HG03139 (cell line): ENCODE measurements around the gene RERE.
"Not testable (repeated sequence)": the region's sequence is repeated elsewhere in the genome, so short reads cannot be mapped to it uniquely, and the experiment has no call there.

Experiments
- ATAC-seq: cut with Tn5 transposase; IDR thresholded peaks from one replicate; pipeline ENCODE4 v1.9.1; 2021; ENCODE audit not compliant: unreplicated experiment

RERE gene

GRCh38 chr1:8753736-8754135 lies 63.7 kb downstream of the RERE start:
- no peak for ATAC-seq

GRCh38 chr1:8752921-8753713 lies 64.3 kb downstream of the RERE start:
- no peak for ATAC-seq

GRCh38 chr1:8752411-8752810 lies 65.0 kb downstream of the RERE start:
- no peak for ATAC-seq

GRCh38 chr1:8751984-8752383 lies 65.5 kb downstream of the RERE start:
- no peak for ATAC-seq

- no peak for ATAC-seq
Observed at GRCh38 chr1:8747879-8748825, 69.3 kb downstream of the RERE start.

- no peak for ATAC-seq
Observed at GRCh38 chr1:8746554-8746953, 70.9 kb downstream of the RERE start.

- no peak for ATAC-seq
Observed at GRCh38 chr1:8745749-8746390, 71.6 kb downstream of the RERE start.

- ATAC-seq = no peak
Observed at GRCh38 chr1:8745346-8745745, 72.1 kb downstream of the RERE start.

GRCh38 chr1:8742022-8742924 lies 75.2 kb downstream of the RERE start:
- ATAC-seq = no peak

- ATAC-seq = no peak
Observed at GRCh38 chr1:8740034-8740449, 77.4 kb downstream of the RERE start.

- no peak for ATAC-seq
Observed at GRCh38 chr1:8739377-8739776, 78.1 kb downstream of the RERE start.

GRCh38 chr1:8736927-8737326 lies 80.5 kb downstream of the RERE start:
- ATAC-seq = no peak

GRCh38 chr1:8733484-8733883 lies 84.0 kb downstream of the RERE start:
- no peak for ATAC-seq

GRCh38 chr1:8731162-8731561 lies 86.3 kb downstream of the RERE start:
- ATAC-seq = no peak

GRCh38 chr1:8728464-8728863 lies 89.0 kb downstream of the RERE start:
- ATAC-seq = no peak

GRCh38 chr1:8727809-8728213 lies 89.6 kb downstream of the RERE start:
- ATAC-seq = no peak

- ATAC-seq = not testable (repeated sequence)
Observed at GRCh38 chr1:8727316-8727715, 90.1 kb downstream of the RERE start.

- ATAC-seq = not testable (repeated sequence)
Observed at GRCh38 chr1:8726801-8727186, 90.6 kb downstream of the RERE start.

- ATAC-seq = no peak
Observed at GRCh38 chr1:8723010-8723409, 94.4 kb downstream of the RERE start.

GRCh38 chr1:8722366-8722765 lies 95.1 kb downstream of the RERE start:
- no peak for ATAC-seq
